ENCODE measurements around the gene AASDH.

Gene AASDH

GRCh38 chr4:56323327-56323726 is 64.0 kb downstream of the AASDH start:
- no peak for ATAC-seq
- TF ChIP-seq ZNF70 (CRISPR knock-in tag; IDR thresholded peaks at IDR 0.05): no peak
- TF ChIP-seq PPARA (CRISPR knock-in tag; IDR thresholded peaks at IDR 0.05; ENCODE audit: borderline replicate concordance): no peak
- TF ChIP-seq CSRNP3 (CRISPR knock-in tag; IDR thresholded peaks at IDR 0.05): no peak
- TF ChIP-seq BACH2 (CRISPR knock-in tag; IDR thresholded peaks at IDR 0.05; ENCODE audit: borderline replicate concordance): no peak
- no peak for TF ChIP-seq RARB (CRISPR knock-in tag; IDR thresholded peaks at IDR 0.05)
- no peak for TF ChIP-seq POU6F1 (CRISPR knock-in tag; IDR thresholded peaks at IDR 0.05; ENCODE audit: borderline replicate concordance, low read depth)
- TF ChIP-seq OSR1 (CRISPR knock-in tag; IDR thresholded peaks at IDR 0.05): no peak
- TF ChIP-seq PATZ1 (CRISPR knock-in tag; IDR thresholded peaks at IDR 0.05; ENCODE audit: borderline replicate concordance): no peak
- no peak for TF ChIP-seq GLIS3 (CRISPR knock-in tag; IDR thresholded peaks at IDR 0.05)

GRCh38 chr4:56321251-56321650 is 66.0 kb downstream of the AASDH start:
- TF ChIP-seq OSR1 (CRISPR knock-in tag; IDR thresholded peaks at IDR 0.05) (no peak), BACH2 (CRISPR knock-in tag; IDR thresholded peaks at IDR 0.05; ENCODE audit: borderline replicate concordance) (no peak), TSHZ2 (CRISPR knock-in tag; IDR thresholded peaks at IDR 0.05) (no peak), CSDC2 (CRISPR knock-in tag; IDR thresholded peaks at IDR 0.05) (no peak), RARB (CRISPR knock-in tag; IDR thresholded peaks at IDR 0.05) (no peak), TOX (CRISPR knock-in tag; IDR thresholded peaks at IDR 0.05; ENCODE audit: borderline replicate concordance) (no peak), ESRRG (CRISPR knock-in tag; IDR thresholded peaks at IDR 0.05) (no peak), ISL1 (CRISPR knock-in tag; IDR thresholded peaks at IDR 0.05) (no peak), ARNTL (CRISPR knock-in tag; IDR thresholded peaks at IDR 0.05; ENCODE audit: borderline replicate concordance, low read depth) (no peak)
- no peak for ATAC-seq

GRCh38 chr4:56320293-56320692 is 67.0 kb downstream of the AASDH start:
- TF ChIP-seq ISL1 (CRISPR knock-in tag; IDR thresholded peaks at IDR 0.05) (no peak), CSDC2 (CRISPR knock-in tag; IDR thresholded peaks at IDR 0.05) (no peak), ESRRG (CRISPR knock-in tag; IDR thresholded peaks at IDR 0.05) (no peak), GLIS3 (CRISPR knock-in tag; IDR thresholded peaks at IDR 0.05) (no peak), TSHZ2 (CRISPR knock-in tag; IDR thresholded peaks at IDR 0.05) (no peak), ARNTL (CRISPR knock-in tag; IDR thresholded peaks at IDR 0.05; ENCODE audit: borderline replicate concordance, low read depth) (no peak), POU6F1 (CRISPR knock-in tag; IDR thresholded peaks at IDR 0.05; ENCODE audit: borderline replicate concordance, low read depth) (no peak), PPARA (CRISPR knock-in tag; IDR thresholded peaks at IDR 0.05; ENCODE audit: borderline replicate concordance) (no peak), TOX (CRISPR knock-in tag; IDR thresholded peaks at IDR 0.05; ENCODE audit: borderline replicate concordance) (no peak), ZFP3 (CRISPR knock-in tag; IDR thresholded peaks at IDR 0.05) (no peak), ZNF70 (CRISPR knock-in tag; IDR thresholded peaks at IDR 0.05) (no peak), PATZ1 (CRISPR knock-in tag; IDR thresholded peaks at IDR 0.05; ENCODE audit: borderline replicate concordance) (no peak), TCF4 (CRISPR knock-in tag; IDR thresholded peaks at IDR 0.05; ENCODE audit: borderline replicate concordance) (no peak), ZNF8 (CRISPR knock-in tag; IDR thresholded peaks at IDR 0.05) (no peak), ZC3H10 (CRISPR knock-in tag; IDR thresholded peaks at IDR 0.05) (no peak), CREB5 (CRISPR knock-in tag; IDR thresholded peaks at IDR 0.05; ENCODE audit: low read depth) (no peak), OSR1 (CRISPR knock-in tag; IDR thresholded peaks at IDR 0.05) (no peak), BACH2 (CRISPR knock-in tag; IDR thresholded peaks at IDR 0.05; ENCODE audit: borderline replicate concordance) (no peak)
- ATAC-seq: no peak
